Esophagus muscularis mucosa (tissue), 4 donors: ENCODE data around the gene PDE1C. TPM values are rescaled to one million over a fixed set of nuclear protein-coding genes. Genes with fewer than 3 reads are reported as not detected.

ENCODE experiments used
- DNase-seq: peaks from one replicate; pipeline ENCODE4 v3.0.0-alpha.2; 2017; ENCODE audit errors: extremely low spot score
- H3K27ac ChIP-seq, 4 donors: fragments of 200-600 bp; sonication (generic); replicated peaks in 1 of 4; 1 replicate in 3 of 4; 2 replicates in 1 of 4; pipeline ENCODE4 v1.5.1; 2016 to 2019; ENCODE audit warnings: mild to moderate bottlenecking in 1 of 4
- H3K27me3 ChIP-seq, 4 donors: fragments of 200-600 bp; sonication (generic); one replicate each; pipeline versions ENCODE4 v1.5.1 to v1.6.0; 2016 to 2019
- H3K36me3 ChIP-seq, 4 donors: fragments of 200-600 bp; sonication (generic); one replicate each; pipeline ENCODE4 v1.5.1; 2016 to 2019
- H3K4me1 ChIP-seq, 4 donors: fragments of 200-600 bp; sonication (generic); one replicate each; pipeline ENCODE4 v1.5.1; 2016 to 2019
- H3K4me3 ChIP-seq, 4 donors: fragments of 200-600 bp; sonication (generic); 1 replicate in 2 of 4; 2 replicates in 2 of 4; pipeline ENCODE4 v1.5.1; 2016 to 2019; ENCODE audit warnings: mild to moderate bottlenecking in 4 of 4, moderate library complexity in 1 of 4
- H3K9me3 ChIP-seq, 4 donors: fragments of 200-600 bp; sonication (generic); 1 replicate in 3 of 4; 2 replicates in 1 of 4; pipeline ENCODE4 v1.5.1; 2016 to 2019
- EP300 ChIP-seq: sonication (generic); formaldehyde crosslinking; IDR thresholded peaks from one replicate; pipeline ENCODE4 v1.6.1; 2017; ENCODE audit warnings: antibody characterized with exemption
- POLR2A ChIP-seq: fragments of 450-650 bp; IDR thresholded peaks from one replicate; pipeline ENCODE4 v1.6.1; 2017; ENCODE audit warnings: antibody characterized with exemption, moderate library complexity, mild to moderate bottlenecking, low read depth
- POLR2AphosphoS5 ChIP-seq, 2 donors: sonication (generic); formaldehyde crosslinking; IDR thresholded peaks; one replicate each; pipeline ENCODE4 v1.6.1; 2017; ENCODE audit warnings: antibody characterized with exemption in 2 of 2
- WGBS: methylation state at CpG from one replicate; pipeline ENCODE4 v1.1.5; 2018; 5-methylcytosine and 5-hydroxymethylcytosine counted together
- intact Hi-C: fragments of 100-400 bp; cut with DNase I; formaldehyde crosslinking; loops from one replicate; pipeline ENCODE4 v1.15.1; 2023
- total RNA-seq, 4 donors: library from RNA; depleted of rRNA; stranded (reverse); fragments of >200 nt; gene quantifications; one replicate each; pipeline versions ENCODE4 v1.1.0 to v1.2.1, GENCODE V29; 2016
- TF ChIP-seq, protein P1 (sequence below), 3 experiments: fragments of 200-600 bp in 2 of 3; fragments of 450-650 bp in 1 of 3; sonication (generic) in 2 of 3; IDR thresholded peaks; one replicate each; pipeline ENCODE4 v1.5.1; 2017 to 2019; ENCODE audit warnings: antibody characterized with exemption in 3 of 3, mild to moderate bottlenecking in 2 of 3, moderate library complexity in 1 of 3

The PDE1C gene
- total RNA-seq, 4 donors from 2014 or later = 13.3 to 25.5 (median 17.3) TPM

DNA sequence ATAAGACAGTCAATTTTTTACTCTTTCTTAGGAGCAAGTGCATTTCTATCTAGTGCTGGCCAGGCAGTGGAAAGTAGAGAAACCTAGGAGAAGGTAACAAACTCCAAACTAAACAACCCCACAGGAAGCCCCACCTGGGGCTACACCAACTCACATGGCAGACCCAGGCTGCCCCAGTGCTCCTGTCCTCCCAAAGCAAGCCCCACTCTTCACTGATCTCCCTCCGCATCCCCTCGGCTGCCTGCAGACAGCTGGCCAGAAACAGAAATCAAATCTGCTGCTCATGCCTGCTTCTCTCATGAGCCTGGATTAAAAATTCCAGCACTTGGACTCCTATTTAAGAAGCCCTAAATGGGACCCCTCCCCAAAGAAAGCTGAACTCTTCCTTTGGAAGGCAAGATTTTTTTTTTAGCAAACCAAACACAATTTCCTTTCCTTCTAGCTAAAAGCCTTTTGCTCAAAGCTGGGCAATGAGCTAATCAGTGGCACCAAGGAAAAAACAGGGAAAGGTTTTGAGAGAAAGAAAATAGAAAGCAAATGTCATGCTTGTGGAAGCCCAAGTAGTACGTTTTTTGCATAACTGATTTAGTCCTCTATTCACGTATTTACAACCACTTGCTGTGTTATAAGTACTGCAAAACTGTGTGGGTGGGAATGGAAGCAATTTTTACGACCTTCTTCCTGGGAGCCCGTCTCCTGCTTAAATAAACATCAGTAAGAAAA, 10.8 kb downstream of the PDE1C start:
- Histone ChIP-seq H3K27me3 (no peaks in the 10 kb centered on the region), H3K27ac (peak overlapping the region; percentile 42 to 60 (median 53)), H3K4me1 (peaks cover 51 to 64% (median 62%) of the 10 kb centered on the region in 4 donors), H3K9me3 (no peaks in the 10 kb centered on the region), H3K36me3 (no peaks in the 10 kb centered on the region), H3K4me3 (peak overlapping the region; percentile 25 to 41 (median 33))
- no peak for DNase-seq
- WGBS = 33% methylated on average over 6 of the region's 6 CpGs
- TF ChIP-seq POLR2A = no peak
- TF ChIP-seq EP300 = no peak
- TF ChIP-seq, protein P1, sequence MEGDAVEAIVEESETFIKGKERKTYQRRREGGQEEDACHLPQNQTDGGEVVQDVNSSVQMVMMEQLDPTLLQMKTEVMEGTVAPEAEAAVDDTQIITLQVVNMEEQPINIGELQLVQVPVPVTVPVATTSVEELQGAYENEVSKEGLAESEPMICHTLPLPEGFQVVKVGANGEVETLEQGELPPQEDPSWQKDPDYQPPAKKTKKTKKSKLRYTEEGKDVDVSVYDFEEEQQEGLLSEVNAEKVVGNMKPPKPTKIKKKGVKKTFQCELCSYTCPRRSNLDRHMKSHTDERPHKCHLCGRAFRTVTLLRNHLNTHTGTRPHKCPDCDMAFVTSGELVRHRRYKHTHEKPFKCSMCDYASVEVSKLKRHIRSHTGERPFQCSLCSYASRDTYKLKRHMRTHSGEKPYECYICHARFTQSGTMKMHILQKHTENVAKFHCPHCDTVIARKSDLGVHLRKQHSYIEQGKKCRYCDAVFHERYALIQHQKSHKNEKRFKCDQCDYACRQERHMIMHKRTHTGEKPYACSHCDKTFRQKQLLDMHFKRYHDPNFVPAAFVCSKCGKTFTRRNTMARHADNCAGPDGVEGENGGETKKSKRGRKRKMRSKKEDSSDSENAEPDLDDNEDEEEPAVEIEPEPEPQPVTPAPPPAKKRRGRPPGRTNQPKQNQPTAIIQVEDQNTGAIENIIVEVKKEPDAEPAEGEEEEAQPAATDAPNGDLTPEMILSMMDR (IDR thresholded peaks at IDR 0.05) = no peak
- no peak for TF ChIP-seq POLR2AphosphoS5 (IDR thresholded peaks at IDR 0.05)
- intact Hi-C loops = loop anchor here (5.0 kb wide), 1 partner anchor 112 kb away; no protein-coding TSS in a partner anchor

DNA sequence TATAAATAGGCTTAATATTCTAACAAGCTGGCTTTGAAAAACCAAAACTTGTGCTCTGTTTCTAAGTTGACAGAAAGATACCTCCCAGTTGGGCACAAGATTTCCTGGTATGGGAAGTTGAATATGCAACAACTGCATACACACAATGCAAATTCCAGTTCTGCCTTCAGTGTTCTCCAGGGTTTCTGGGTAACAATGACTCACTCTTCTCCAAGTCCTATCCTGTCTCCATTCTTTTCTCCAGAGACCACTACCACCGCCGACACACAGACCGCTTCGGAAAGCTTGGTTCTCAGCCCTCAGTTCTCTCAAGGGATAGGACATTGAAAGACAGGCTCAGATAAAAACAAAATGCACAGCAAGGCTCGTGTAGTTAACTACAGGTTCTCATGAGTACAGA, 12.2 kb downstream of the PDE1C start:
- TF ChIP-seq, protein P1 (IDR thresholded peaks at IDR 0.05) = no peak
- no peak for TF ChIP-seq EP300
- H3K9me3 ChIP-seq = no peaks in the 10 kb centered on the region
- H3K4me3 ChIP-seq = no peak overlapping the region
- no peaks in the 10 kb centered on the region for H3K27me3 ChIP-seq
- no peak for DNase-seq
- peaks cover 51 to 64% (median 60%) of the 10 kb centered on the region in 4 donors for H3K4me1 ChIP-seq
- intact Hi-C loops = no loop called here
- no peaks in the 10 kb centered on the region for H3K36me3 ChIP-seq
- peak overlapping the region in 3 of 4 donors; percentile 15 to 40 (median 22) for H3K27ac ChIP-seq
- 60% methylated on average over 5 of the region's 5 CpGs for WGBS

DNA sequence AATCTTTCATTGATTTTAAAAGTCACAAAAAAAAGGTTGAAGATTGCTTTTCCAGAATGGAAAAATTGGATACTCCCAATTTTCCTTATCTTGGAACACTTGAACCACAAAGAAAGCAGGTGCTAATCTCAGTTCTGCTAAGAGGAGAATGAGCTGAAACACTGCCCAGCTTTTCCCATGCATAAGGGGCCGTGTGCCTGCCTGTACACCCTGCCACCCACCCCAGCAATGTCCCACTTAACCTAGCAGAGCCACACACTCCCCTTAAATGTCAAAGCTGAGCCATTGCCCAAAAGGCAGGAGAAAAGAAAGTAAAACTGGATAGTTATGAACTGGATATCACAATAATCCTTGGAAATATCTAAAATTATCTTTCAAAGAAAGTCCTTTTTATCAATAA, 13.4 kb downstream of the PDE1C start:
- no peaks in the 10 kb centered on the region for H3K9me3 ChIP-seq
- H3K4me3 ChIP-seq = no peak overlapping the region
- no peaks in the 10 kb centered on the region for H3K36me3 ChIP-seq
- no peak for TF ChIP-seq POLR2A
- intact Hi-C loops = no loop called here
- no peak overlapping the region for H3K27ac ChIP-seq
- DNase-seq = no peak
- WGBS = 47% methylated on average over 1 of the region's 1 CpG
- no peaks in the 10 kb centered on the region for H3K27me3 ChIP-seq
- peaks cover 46 to 57% (median 54%) of the 10 kb centered on the region in 4 donors for H3K4me1 ChIP-seq

DNA sequence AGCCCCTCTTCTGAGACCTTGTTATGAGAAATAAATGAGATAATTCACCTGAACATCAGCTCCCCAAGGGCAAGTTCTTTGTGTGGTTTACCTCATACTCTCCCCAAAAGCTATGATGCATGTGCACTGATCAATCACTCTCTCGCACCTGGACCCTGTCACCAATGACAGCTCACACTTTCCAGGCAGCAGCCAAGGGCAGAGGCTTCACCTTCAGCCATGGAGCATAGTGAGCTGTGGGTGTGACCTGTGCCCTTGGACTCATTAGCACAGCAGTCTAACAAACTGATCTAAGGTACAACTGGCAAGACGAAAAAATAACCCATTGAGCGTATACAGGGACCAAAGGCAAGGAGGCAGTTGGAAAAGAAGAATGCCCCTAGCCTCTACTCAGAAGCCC, 17.0 kb downstream of the PDE1C start:
- TF ChIP-seq POLR2A = no peak
- no peak for TF ChIP-seq POLR2AphosphoS5 (IDR thresholded peaks at IDR 0.05)
- TF ChIP-seq, protein P1 (IDR thresholded peaks at IDR 0.05) = no peak
- TF ChIP-seq EP300 = no peak
- 88% methylated on average over 3 of the region's 3 CpGs for WGBS
- intact Hi-C loops = no loop called here
- Histone ChIP-seq H3K4me1 (peaks cover 32 to 40% (median 36%) of the 10 kb centered on the region in 4 donors), H3K36me3 (no peaks in the 10 kb centered on the region), H3K9me3 (no peaks in the 10 kb centered on the region), H3K27ac (no peak overlapping the region), H3K27me3 (no peaks in the 10 kb centered on the region), H3K4me3 (no peak overlapping the region)
- no peak for DNase-seq

DNA sequence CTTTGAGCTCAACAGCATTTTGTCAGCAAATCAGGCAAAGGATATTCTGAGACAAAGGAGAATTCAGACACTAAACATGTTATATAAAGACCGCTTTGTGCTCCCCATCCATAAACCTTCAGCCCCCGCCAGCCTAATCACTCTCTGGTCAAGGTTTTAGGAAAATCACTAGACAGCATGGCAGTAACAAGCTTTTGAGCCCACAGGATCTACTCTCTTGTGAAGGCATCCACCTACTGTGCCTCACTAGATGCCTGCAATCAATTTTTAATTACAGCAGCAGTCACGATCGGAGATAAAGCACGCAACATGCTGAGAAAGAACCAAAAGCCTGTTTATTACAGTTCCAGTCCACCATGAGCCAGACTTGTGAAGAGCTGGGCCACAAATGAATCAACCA, 19.1 kb downstream of the PDE1C start:
- Histone ChIP-seq H3K4me3 (no peak overlapping the region), H3K27ac (no peak overlapping the region), H3K9me3 (no peaks in the 10 kb centered on the region), H3K27me3 (no peaks in the 10 kb centered on the region), H3K36me3 (no peaks in the 10 kb centered on the region), H3K4me1 (peaks cover 22 to 33% (median 28%) of the 10 kb centered on the region in 4 donors)
- no peak for DNase-seq
- no peak for TF ChIP-seq POLR2A
- TF ChIP-seq EP300 = no peak
- TF ChIP-seq, protein P1 (IDR thresholded peaks at IDR 0.05) = no peak
- TF ChIP-seq POLR2AphosphoS5 (IDR thresholded peaks at IDR 0.05) = no peak
- intact Hi-C loops = no loop called here
- WGBS = 85% methylated on average over 5 of the region's 5 CpGs
